ENCODE data around the gene NCOA7.
A peak's percentile ranks its signal among the peaks of the same experiment; 100 is the strongest.
"Not testable (repeated sequence)": the region's sequence is repeated elsewhere in the genome, so short reads cannot be mapped to it uniquely, and the experiment has no call there.

NCOA7 gene

DNA sequence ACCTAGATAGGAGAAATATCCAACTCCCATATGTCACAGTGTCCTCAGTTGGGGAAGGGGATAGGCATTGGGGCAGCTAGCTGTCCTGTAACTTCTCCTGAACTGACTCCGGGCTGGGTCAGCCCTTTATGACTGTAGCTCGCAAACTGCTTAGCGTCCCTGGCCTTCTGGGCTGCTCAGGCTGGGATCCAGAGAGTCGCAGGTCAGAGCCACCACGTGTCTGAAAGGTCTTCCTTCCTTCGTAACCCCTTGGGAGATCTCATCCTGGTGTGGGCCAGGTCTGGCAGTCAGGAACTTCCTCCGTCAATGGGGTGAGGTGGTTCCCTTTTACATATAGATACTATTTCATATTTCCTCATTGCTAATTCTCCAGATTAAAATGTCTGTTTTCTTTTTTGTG lies 137.0 kb downstream of the NCOA7 start:
- no peak for DNase-seq

GRCh38 chr6:125930765-125931418 lies 140.1 kb downstream of the NCOA7 start:
- DNase-seq, result no peak

- no peak for DNase-seq
Measured at GRCh38 chr6:125931733-125932450, 141.1 kb downstream of the NCOA7 start.

DNA sequence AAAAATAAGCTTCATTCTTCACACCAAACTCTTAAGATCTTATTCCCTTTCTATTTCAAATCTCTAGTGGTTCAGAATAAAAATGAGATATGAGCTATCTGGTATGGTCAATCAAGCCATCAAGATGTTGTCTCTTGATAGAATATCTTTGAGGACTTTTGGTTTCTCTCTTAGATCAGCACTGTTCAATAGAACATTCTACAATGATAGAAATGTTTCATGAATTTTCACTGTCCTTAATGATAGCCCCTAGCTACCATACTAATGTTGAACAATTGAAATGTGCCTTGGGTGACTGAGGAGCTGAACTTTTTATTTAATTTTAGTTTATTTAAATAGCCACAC lies 141.7 kb downstream of the NCOA7 start:
- no peak for DNase-seq

GRCh38 chr6:125935520-125935919 lies 144.8 kb downstream of the NCOA7 start:
- not testable (repeated sequence) for DNase-seq

GRCh38 chr6:125939026-125939425 lies 148.3 kb downstream of the NCOA7 start:
- no peak for DNase-seq

DNA sequence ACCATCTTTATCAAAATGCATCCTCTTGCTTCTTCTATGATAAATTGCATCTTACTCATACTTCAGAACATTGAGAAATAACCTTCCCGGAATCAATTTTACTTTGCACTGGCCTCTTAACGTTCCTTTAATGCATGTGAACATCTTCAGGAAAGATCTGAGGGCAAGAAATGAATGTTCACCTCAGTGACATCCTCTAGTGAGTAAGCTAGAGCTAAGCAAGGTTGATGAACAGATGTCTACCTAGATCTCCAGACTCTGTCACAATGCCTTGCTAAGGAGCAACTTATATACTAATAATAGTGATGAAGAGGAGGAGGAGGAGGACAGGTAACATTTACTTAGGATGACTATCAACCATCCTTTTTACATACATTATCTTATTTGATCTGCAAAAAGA lies 149.0 kb downstream of the NCOA7 start:
- no peak for DNase-seq

- no peak for DNase-seq
Measured at GRCh38 chr6:125940247-125941041, 149.7 kb downstream of the NCOA7 start.

DNA sequence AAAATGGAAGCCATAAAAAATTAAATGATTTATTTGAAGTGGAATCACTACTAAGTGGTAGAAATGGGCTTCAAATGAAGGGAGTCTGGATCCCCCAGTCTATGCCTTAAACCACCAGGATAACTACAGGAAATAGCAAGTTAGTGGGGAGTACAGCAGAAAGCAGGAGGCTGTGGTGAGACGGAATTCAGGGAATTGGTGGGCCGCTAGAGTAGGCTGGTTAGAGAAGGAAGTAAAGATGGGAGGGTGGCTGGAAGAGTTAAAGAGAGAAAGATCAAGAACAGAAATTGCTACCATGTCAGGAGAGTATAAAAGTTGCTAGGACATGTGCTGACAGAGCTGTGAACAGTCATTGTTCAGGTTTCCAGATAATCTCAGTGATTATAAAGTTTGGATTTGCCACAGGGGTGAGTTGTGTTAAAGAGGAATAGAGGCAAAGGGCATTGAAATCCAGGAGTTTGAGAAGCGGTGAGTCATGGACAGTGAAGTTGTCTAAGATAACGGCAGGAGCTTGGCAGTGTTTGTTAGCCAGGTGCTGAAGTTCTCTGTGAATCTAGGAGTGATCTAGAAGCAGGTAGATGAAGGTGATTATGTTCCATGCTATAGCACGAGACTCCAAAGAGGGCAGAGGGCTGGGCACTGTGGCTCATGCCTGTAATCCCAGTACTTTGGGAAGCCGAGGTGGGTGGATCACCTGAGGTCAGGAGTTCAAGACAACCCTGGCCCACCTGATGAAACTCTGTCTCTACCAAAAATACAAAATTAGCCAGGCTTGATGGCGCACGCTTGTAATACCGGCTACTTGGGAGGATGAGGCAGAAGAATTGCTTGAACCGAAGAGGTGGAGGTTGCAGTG lies 152.1 kb downstream of the NCOA7 start:
- DNase-seq, result peak; percentile 16

DNA sequence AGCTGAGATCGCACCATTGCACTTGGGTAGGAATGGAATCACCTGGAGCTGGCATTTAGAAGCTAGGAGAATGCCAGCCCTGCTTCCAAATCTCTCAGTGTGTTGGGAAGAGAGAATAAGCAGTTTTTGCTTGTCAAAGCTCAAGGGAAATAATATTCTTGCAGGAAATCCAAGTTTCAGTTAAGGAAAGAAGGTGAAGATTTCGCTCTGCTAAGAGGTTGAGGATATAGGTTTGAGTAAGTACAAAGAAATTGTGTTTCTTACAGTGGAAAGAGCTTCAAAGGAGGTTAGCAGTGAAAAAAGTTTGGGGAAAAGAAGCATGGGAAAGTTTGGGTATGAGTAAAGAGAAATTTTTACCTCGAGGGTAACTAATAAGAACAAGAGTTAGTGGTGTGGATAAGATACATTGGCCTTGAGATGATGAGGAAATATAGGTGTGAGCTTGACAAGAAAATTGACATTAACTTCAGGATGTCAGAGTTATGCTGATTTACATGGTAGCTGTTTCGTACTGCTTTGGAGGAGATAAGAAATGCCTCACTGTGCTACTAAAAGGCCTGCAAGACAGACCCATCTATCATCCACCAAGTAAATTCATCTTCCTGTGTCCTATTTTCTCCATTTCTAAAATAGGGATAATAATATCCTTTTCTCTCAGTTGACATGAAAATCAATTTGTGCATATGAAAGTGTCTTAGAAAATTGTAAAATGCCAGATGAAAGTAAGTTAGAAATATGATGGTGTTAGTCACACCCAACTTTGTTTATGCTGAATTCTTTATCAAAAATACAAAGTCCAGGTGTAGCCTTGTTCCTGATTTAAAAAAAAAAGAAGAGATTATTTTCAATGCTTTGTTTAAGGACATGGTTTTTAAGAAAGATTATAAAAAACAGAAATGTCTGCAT lies 153.0 kb downstream of the NCOA7 start:
- DNase-seq, result no peak

DNA sequence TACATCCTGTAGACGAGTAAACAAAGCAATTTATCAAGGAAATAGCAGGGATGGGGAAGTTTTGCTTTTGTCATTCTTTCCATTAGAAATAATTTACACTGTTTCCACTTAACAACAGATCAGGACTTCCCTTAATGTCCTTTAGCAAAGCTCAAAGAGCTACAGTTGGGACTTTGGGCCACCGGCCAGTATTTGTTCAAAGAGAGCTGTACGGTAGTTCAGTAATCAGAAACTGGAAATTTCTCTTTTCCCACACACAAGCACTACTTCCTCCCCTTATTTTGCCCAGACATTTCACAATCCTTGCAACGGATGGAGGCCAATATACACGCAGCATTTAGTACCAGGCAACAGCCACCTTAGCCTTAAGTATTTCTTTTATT lies 153.7 kb downstream of the NCOA7 start:
- peak; percentile 43 for DNase-seq

- no peak for DNase-seq
Measured at GRCh38 chr6:125944896-125945295, 154.1 kb downstream of the NCOA7 start.

DNA sequence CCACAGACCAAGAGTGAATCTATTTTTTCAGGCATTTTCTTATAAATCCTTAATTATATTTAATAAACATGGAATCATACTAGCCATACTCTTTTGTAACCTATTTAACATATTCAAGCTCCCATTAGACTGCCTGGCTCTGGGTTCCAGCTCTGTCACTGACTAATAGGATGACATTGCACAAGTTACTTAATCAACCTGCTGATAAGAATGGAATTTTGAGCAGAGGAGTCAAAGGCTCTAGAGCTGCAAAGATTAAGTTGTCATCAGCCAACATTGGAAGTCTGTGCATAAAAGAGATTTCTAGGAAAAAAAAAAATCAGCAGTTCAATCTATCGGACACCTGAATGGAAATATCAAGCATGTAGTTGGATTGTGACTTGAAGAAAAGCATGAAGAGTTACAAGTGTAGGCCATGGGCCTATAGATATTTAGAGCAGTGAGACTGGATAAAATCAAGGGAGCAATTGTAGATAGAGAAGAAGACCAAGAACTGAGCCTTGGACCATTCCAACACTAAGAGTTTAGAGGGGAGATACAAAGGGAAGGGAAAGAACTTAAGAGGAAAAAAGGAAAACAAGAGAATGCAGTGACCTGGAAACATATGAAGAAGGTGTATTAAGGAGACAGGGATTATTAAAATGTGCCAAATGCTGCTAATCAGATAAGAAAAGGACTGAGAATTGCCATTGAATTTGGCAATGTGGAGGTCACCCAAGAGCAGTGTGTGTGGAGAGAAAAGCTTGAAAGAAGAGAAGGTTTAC lies 154.8 kb downstream of the NCOA7 start:
- no peak for DNase-seq

DNA sequence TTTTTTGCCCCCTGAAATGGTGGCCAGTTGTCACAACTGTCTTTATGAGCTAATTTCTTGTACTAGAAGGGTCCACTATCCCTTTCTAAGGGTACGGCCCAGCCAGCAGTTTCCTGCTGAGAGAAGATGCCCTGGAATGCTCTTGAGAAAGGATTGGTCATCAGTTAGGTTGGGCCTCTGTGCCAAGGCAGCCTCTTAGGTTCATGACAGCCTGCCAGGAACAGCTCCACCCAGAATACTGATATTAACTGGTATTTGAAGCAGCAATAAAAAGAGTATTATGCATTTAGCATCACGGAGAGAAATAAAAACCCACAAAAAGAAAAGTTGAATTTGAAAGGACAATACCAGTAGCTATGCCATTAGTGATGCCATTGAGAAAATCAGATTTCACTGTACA lies 156.9 kb downstream of the NCOA7 start:
- DNase-seq, result peak; percentile 3

- DNase-seq, result no peak
Measured at GRCh38 chr6:125948455-125948854, 157.7 kb downstream of the NCOA7 start.

DNA sequence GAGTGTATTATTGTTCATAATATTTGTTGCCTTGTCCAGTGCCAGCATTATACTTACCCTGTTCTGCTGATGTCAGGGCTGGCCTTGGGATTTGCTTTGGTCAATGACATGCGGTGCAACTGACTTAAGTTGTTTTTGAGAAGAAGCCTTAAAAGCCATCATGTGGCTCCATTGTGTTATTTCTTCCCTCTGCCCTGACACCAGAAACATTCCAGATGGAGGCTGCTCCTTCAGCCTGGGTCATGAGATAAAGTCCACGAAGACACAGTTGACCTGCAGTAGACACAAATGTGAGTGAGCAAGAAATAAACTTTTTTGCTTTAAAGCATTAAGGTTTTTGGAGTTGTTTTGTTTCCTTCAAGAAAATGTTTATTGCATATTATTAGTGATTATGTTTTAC lies 158.3 kb downstream of the NCOA7 start:
- DNase-seq, result no peak

GRCh38 chr6:125950293-125950692 lies 159.5 kb downstream of the NCOA7 start:
- DNase-seq, result no peak

DNA sequence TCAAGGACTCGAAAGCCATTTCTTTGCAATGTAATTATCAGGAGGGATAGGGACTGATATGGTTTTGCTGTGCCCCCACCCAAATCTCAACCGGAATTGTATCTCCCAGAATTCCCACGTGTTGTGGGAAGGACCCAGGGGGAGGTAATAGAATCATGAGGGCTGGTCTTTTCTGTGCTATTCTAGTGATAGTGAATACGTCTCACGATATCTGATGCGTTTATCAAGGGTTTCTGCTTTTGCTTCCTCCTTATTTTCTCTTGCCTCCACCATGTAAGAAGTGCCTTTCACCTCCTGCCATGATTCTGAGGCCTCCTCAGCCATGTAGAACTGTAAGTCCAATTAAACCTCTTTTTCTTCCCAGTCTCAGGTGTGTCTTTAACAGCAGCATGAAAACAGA lies 160.0 kb downstream of the NCOA7 start:
- DNase-seq, result not testable (repeated sequence)

- DNase-seq, result no peak
Measured at GRCh38 chr6:125951323-125951722, 160.6 kb downstream of the NCOA7 start.

DNA sequence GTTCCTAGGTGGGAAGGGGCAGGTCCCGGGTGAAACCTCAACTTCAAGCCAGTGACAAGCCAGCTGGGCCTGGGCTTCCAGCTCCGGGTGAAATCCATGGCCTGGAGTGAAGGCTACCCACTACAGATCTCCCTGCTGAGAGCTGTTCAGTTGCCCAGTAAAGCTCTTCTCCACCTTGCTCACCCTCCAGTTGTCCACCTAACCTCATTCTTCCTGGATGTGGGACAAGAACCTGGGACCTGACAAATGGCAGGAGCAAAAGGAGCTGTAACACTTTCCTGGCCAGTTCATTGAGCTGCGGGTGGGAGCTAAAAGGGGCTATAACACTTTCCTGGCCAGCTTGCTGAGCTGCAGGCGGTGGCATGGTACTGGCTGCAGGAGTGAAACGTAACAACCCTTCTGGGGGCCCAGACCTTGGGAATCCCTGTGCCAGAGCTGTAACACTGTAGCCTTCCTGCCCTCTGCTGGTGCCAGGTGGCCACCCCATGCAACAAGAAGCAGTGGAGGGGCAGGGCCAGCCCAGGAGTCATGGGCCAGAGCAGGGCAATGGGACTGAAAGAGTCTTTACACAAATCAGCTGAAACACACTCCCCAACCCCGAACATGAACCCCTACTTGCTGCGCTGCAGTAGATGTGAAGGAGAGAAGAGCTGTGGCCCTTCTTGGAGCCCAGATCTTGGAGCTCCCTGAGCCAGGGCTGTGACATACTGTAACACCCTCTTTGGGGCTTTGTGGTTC lies 162.2 kb downstream of the NCOA7 start:
- peak; percentile 61 for DNase-seq

DNA sequence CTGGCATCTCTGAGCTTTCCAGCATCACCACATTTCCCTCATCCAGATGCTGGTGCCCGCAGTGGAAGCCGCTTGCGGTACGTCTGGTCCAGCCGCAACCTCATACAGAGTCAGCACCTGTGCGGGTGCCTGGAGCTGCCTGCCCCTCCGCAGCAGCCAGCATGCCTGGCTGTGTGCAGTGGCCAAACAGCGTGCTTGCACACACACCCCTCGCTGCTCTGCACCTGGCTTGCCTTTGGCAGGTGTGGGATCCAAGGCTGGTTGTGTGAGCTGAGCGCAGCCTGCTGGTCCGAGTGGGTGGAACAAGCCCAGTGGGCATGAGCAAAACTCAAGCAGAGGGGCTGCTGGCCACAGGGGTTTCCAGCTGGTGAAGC lies 162.7 kb downstream of the NCOA7 start:
- peak; percentile 90 for DNase-seq
